ENCODE results near the gene ZBED3.

The ZBED3 gene

GRCh38 chr5:77046416-77047073 lies 40.5 kb downstream of the ZBED3 start:
- FAIRE-seq (no peak), DNase-seq (ENCODE audit: insufficient read length, low spot score) (no peak)
- TF ChIP-seq, protein P1, sequence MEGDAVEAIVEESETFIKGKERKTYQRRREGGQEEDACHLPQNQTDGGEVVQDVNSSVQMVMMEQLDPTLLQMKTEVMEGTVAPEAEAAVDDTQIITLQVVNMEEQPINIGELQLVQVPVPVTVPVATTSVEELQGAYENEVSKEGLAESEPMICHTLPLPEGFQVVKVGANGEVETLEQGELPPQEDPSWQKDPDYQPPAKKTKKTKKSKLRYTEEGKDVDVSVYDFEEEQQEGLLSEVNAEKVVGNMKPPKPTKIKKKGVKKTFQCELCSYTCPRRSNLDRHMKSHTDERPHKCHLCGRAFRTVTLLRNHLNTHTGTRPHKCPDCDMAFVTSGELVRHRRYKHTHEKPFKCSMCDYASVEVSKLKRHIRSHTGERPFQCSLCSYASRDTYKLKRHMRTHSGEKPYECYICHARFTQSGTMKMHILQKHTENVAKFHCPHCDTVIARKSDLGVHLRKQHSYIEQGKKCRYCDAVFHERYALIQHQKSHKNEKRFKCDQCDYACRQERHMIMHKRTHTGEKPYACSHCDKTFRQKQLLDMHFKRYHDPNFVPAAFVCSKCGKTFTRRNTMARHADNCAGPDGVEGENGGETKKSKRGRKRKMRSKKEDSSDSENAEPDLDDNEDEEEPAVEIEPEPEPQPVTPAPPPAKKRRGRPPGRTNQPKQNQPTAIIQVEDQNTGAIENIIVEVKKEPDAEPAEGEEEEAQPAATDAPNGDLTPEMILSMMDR (IDR thresholded peaks at IDR 0.05; ENCODE audit: insufficient read depth, missing control alignments) = no peak

DNA sequence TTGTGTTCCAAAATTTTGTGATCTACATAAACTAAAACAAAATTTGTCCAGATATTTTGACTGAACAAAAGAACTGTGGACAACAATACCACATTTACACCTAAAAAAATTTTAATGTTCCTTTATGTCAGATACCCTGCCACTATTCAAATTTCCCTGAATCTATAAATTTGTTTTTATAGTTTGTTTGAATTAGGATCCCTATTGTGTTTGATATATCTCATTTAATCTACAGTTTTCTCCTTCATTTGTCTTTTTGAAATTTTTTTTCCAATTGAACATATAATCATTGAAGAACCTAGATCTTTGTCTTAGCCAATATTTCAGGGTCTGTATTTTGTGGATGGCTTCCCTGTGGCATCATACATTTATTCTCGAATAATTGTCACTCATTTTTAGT lies 51.1 kb downstream of the ZBED3 start:
- no peak for FAIRE-seq
- no peak for DNase-seq (ENCODE audit: insufficient read length, low spot score)
- TF ChIP-seq, protein P1 (IDR thresholded peaks at IDR 0.05; ENCODE audit: insufficient read depth, missing control alignments) = no peak

DNA sequence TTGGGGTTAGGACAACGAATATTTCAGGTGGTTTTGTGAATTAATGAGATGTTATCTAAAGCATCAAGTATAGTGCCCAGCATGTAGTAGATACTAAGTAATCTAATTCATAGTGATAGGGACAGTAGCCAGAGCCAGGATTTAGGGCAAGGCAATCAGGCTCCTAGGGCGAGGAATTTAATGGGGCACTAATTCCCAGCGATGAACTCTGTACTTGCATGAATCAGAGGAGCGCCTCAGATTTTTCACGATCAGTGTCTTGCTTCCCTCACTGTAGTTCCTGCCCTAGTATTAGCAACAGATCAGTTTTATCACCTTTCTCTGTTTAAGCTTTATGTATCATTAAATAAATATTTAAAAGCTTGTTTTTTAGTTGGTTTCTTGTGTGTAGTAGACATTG lies 53.7 kb downstream of the ZBED3 start:
- FAIRE-seq (no peak), DNase-seq (ENCODE audit: insufficient read length, low spot score) (no peak)
- TF ChIP-seq, protein P1 (IDR thresholded peaks at IDR 0.05; ENCODE audit: insufficient read depth, missing control alignments) = no peak

- TF ChIP-seq, protein P1 (IDR thresholded peaks at IDR 0.05; ENCODE audit: insufficient read depth, missing control alignments) = no peak
- FAIRE-seq (peak; percentile 67), DNase-seq (ENCODE audit: insufficient read length, low spot score) (no peak)
These were observed 54.5 kb downstream of the ZBED3 start for GRCh38 chr5:77032635-77033034.

DNA sequence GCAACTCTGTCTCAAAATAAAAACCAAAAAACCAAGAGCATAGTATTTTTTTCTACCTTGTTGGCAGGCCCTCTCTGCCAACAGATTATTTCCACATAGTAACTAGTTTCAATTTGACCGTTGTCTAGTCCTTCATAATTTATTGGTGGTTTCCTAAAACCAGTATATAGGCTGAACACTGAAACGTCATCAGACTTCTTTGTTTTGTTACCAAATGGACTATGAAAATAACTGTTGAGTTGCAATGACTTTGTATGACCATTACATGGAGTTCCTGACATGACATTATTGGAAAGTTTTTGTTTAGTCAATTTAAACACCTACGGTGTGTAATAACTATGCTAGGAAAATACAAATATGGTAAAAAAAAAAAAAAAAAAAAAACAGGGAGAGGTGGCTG lies 55.2 kb downstream of the ZBED3 start:
- DNase-seq (ENCODE audit: insufficient read length, low spot score) (no peak), FAIRE-seq (no peak)
- TF ChIP-seq, protein P1 (IDR thresholded peaks at IDR 0.05; ENCODE audit: insufficient read depth, missing control alignments) = no peak

GRCh38 chr5:77030097-77031071 lies 56.7 kb downstream of the ZBED3 start, which contains the start of gene AGGF1:
TSS of gene AGGF1 (plus strand) at chr5:77030404. CDS start at chr5:77030767, 363 bp downstream.
- no peak for FAIRE-seq
- TF ChIP-seq, protein P1 (IDR thresholded peaks at IDR 0.05; ENCODE audit: insufficient read depth, missing control alignments) = no peak
- peak; percentile 40 for DNase-seq (ENCODE audit: insufficient read length, low spot score)
